SK-N-MC (cell line): ENCODE results near the gene STON2.

Experiments used
- DNase-seq: peaks from one replicate; pipeline ENCODE4 v3.0.0-alpha.2; 2011; ENCODE audit warnings: low read depth, low spot score
- H3K27ac ChIP-seq: fragments of 200-600 bp; sonication (generic); 2 replicates; pipeline ENCODE4 v1.5.1; 2016; ENCODE audit warnings: mixed run types
- H3K36me3 ChIP-seq: fragments of 200-600 bp; sonication (generic); 2 replicates; pipeline ENCODE4 v1.6.1; 2017; ENCODE audit warnings: antibody characterized with exemption, low read length, mixed read lengths; ENCODE audit not compliant: insufficient read depth
- H3K4me3 ChIP-seq: fragments of 200-600 bp; sonication (generic); 2 replicates; pipeline ENCODE4 v1.5.1; 2016
- H3K9ac ChIP-seq: fragments of 200-600 bp; sonication (generic); 2 replicates; pipeline ENCODE4 v1.8.0; 2017; ENCODE audit warnings: mixed run types, mixed read lengths; ENCODE audit not compliant: insufficient read length
- H3K9me3 ChIP-seq: fragments of 200-600 bp; sonication (generic); 2 replicates; pipeline ENCODE4 v1.6.1; 2017; ENCODE audit warnings: low read depth, mild to moderate bottlenecking, antibody characterized with exemption, low read length, moderate library complexity, mixed read lengths
- EZH2 ChIP-seq: fragments of 200-600 bp; sonication (generic); IDR thresholded peaks from one replicate; pipeline ENCODE4 v1.6.1; 2017; ENCODE audit warnings: antibody characterized with exemption
- FOXP2 ChIP-seq: optimal IDR thresholded peaks from 2 replicates; pipeline ENCODE3; 2011; ENCODE audit warnings: mild to moderate bottlenecking, moderate library complexity; ENCODE audit not compliant: insufficient read depth; ENCODE audit errors: extremely low read length, control extremely low read depth
- POLR2AphosphoS5 ChIP-seq: IDR thresholded peaks from 2 replicates; pipeline ENCODE4 v1.6.1; 2012; ENCODE audit warnings: mild to moderate bottlenecking, low read depth, low read length, borderline replicate concordance

STON2 gene

GRCh38 chr14:81340201-81340600 is 59.9 kb downstream of the STON2 start:
- H3K4me3 ChIP-seq: no peak overlapping the region
- DNase-seq: no peak
- no peaks in the 10 kb centered on the region for H3K36me3 ChIP-seq
- no peak overlapping the region for H3K27ac ChIP-seq
- no peak overlapping the region for H3K9ac ChIP-seq
- H3K9me3 ChIP-seq: no peaks in the 10 kb centered on the region
- TF ChIP-seq POLR2AphosphoS5 (no peak), EZH2 (no peak), FOXP2 (no peak)

- no peak overlapping the region for H3K9ac ChIP-seq
- no peak for TF ChIP-seq EZH2
- no peak for TF ChIP-seq POLR2AphosphoS5
- no peak for TF ChIP-seq FOXP2
- H3K36me3 ChIP-seq: no peaks in the 10 kb centered on the region
- no peak overlapping the region for H3K4me3 ChIP-seq
- no peak overlapping the region for H3K27ac ChIP-seq
- no peak for DNase-seq
- H3K9me3 ChIP-seq: no peaks in the 10 kb centered on the region
Observed at GRCh38 chr14:81337073-81337472, 63.1 kb downstream of the STON2 start.

GRCh38 chr14:81336009-81336408 is 64.1 kb downstream of the STON2 start:
- Histone ChIP-seq H3K27ac (no peak overlapping the region), H3K9ac (no peak overlapping the region), H3K9me3 (no peaks in the 10 kb centered on the region), H3K4me3 (no peak overlapping the region), H3K36me3 (no peaks in the 10 kb centered on the region)
- no peak for TF ChIP-seq FOXP2
- no peak for TF ChIP-seq POLR2AphosphoS5
- no peak for TF ChIP-seq EZH2
- DNase-seq: no peak

- DNase-seq: no peak
- H3K27ac ChIP-seq: no peak overlapping the region
- H3K9me3 ChIP-seq: no peaks in the 10 kb centered on the region
- H3K4me3 ChIP-seq: no peak overlapping the region
- no peaks in the 10 kb centered on the region for H3K36me3 ChIP-seq
- TF ChIP-seq POLR2AphosphoS5 (no peak), EZH2 (no peak), FOXP2 (no peak)
- no peak overlapping the region for H3K9ac ChIP-seq
Observed at GRCh38 chr14:81332725-81333124, 67.4 kb downstream of the STON2 start.

DNA sequence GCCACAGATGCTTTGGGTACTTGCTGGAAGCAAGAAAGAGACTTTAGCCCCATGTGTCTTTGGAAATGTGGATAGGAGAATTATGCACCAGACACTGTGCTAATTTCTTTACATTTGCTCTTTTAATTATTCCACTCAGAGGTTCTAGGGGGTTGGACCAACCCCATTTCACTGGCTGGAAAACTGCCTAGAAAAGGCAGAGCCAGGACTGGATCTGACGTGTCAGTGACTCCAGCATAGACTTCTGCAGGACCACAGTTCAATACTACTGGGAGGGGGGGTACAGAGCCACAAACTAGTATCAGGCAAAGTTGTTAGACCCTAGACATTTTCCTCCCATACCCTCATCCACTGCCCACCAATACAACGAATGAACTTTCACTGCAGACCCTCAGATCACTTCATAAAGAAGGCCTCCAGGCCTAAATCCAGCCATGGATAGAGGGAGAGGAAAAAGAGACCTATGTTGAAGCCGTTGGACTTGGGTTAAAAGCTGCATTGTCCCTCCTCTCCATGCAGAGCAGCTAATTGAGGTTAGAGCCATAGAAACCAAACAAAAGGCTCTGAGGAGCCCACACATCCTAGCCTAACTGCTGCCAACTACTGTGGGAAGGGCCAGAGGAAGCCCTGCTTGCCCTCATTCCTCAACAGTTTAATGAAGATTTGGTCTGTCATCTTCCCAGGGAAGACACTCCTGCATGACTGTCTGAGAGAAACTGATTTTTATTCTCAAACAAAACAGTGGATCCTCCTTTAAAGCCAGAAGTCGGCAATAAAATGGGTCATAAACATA is 68.7 kb downstream of the STON2 start:
- no peak overlapping the region for H3K4me3 ChIP-seq
- H3K36me3 ChIP-seq: no peaks in the 10 kb centered on the region
- no peaks in the 10 kb centered on the region for H3K9me3 ChIP-seq
- no peak for DNase-seq
- H3K9ac ChIP-seq: no peak overlapping the region
- TF ChIP-seq FOXP2 (no peak), POLR2AphosphoS5 (no peak), EZH2 (no peak)
- H3K27ac ChIP-seq: no peak overlapping the region

- H3K27ac ChIP-seq: no peak overlapping the region
- H3K36me3 ChIP-seq: no peaks in the 10 kb centered on the region
- H3K9ac ChIP-seq: no peak overlapping the region
- H3K4me3 ChIP-seq: no peak overlapping the region
- DNase-seq: no peak
- no peaks in the 10 kb centered on the region for H3K9me3 ChIP-seq
- TF ChIP-seq POLR2AphosphoS5 (no peak), FOXP2 (no peak), EZH2 (no peak)
Observed at GRCh38 chr14:81330619-81331122, 69.5 kb downstream of the STON2 start.

DNA sequence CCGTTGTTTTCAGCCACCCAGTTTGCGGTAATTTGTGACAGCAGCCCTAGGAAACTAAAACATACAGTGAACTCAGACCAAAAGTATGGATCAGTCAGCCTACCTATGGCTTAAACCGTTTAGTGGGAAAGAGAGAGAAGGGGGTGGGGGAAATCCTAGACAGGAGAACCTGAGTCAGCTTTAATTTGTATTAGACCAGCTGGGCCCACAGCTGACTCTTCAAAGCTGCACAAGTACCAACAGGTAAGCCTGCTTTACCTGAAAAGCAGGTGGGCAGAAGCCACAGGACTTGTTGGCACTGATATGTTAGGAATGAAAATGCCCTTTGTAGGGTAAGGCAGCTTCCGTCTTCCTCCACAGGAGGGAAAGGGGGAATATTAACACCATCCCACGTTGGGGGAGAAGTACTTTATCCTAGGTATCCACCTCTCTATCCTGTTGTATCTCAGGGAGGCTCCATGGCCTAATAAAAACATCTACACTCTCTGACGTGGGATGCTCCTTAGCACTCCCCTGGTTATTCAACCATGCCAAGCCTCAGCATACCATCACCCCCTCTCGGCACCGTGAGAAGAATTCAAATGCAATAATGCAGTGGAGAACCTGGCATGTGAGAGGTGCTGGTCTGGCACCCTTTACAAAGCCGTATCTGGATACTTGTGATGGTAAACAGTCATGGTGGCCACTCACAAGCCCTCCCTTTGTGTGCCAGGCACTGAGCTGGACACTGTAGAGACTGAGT is 70.3 kb downstream of the STON2 start:
- Histone ChIP-seq H3K9me3 (no peaks in the 10 kb centered on the region), H3K27ac (no peak overlapping the region), H3K36me3 (no peaks in the 10 kb centered on the region), H3K4me3 (no peak overlapping the region), H3K9ac (no peak overlapping the region)
- no peak for DNase-seq
- TF ChIP-seq EZH2 (no peak), FOXP2 (no peak), POLR2AphosphoS5 (no peak)

GRCh38 chr14:81326451-81326850 is 73.7 kb downstream of the STON2 start:
- Histone ChIP-seq H3K4me3 (no peak overlapping the region), H3K27ac (no peak overlapping the region), H3K36me3 (no peaks in the 10 kb centered on the region), H3K9ac (no peak overlapping the region), H3K9me3 (no peaks in the 10 kb centered on the region)
- no peak for TF ChIP-seq FOXP2
- no peak for TF ChIP-seq EZH2
- TF ChIP-seq POLR2AphosphoS5: no peak
- no peak for DNase-seq

- Histone ChIP-seq H3K36me3 (no peaks in the 10 kb centered on the region), H3K27ac (no peak overlapping the region), H3K4me3 (no peak overlapping the region), H3K9me3 (no peaks in the 10 kb centered on the region), H3K9ac (no peak overlapping the region)
- TF ChIP-seq POLR2AphosphoS5 (no peak), EZH2 (no peak), FOXP2 (no peak)
- no peak for DNase-seq
Observed at GRCh38 chr14:81324011-81324410, 76.1 kb downstream of the STON2 start.
